HG03521 (cell line): ENCODE data around the gene CD68.
"Not testable (repeated sequence)": the region's sequence is repeated elsewhere in the genome, so short reads cannot be mapped to it uniquely, and the experiment has no call there.

Experiments
- ATAC-seq: cut with Tn5 transposase; IDR thresholded peaks from one replicate; pipeline ENCODE4 v1.9.1; 2021; ENCODE audit warnings: mild to moderate bottlenecking, moderate library complexity; ENCODE audit not compliant: unreplicated experiment

The CD68 gene

DNA sequence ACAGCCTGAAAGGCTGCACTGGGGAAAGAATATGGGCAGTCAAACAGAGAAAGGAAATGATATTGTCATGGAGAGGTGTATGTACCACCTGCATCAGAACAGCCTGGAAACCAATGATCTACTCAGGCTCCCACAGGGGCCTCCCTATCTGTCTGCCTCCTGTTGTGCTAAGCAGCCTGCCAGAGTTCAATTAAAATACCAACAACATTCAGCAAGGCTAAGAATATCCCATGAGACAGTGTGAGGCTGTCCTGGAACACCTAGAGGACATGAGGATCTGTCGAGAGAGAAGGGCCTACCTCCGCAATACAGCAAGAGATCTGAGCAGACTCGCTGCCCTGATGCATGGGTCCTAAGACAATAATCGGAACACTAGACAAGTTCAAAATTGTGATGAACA lies 26.8 kb downstream of the CD68 start:
- no peak for ATAC-seq

DNA sequence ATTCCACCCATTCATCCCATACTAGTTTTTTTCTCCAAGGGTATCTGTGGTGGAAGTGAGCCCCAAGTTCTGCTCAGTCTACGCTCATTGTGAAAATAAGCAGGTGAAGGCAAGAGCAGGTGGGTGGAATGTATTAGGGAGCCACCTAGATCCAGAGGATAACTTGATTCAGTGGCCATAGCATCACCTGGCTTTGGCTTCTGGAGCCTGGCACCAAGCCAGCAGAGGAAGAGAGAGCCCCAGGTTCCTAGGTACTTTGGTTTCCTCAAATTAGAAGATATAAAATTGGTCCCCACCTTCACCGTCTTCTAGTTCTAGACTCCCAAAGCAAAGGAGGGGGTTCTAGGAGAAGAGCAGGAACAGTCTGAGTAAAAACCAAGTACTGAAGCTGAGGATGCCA lies 31.2 kb downstream of the CD68 start:
- ATAC-seq = no peak

GRCh38 chr17:7611635-7612293 lies 32.3 kb downstream of the CD68 start:
- ATAC-seq = no peak

GRCh38 chr17:7612294-7612640 lies 32.8 kb downstream of the CD68 start:
- ATAC-seq = no peak

DNA sequence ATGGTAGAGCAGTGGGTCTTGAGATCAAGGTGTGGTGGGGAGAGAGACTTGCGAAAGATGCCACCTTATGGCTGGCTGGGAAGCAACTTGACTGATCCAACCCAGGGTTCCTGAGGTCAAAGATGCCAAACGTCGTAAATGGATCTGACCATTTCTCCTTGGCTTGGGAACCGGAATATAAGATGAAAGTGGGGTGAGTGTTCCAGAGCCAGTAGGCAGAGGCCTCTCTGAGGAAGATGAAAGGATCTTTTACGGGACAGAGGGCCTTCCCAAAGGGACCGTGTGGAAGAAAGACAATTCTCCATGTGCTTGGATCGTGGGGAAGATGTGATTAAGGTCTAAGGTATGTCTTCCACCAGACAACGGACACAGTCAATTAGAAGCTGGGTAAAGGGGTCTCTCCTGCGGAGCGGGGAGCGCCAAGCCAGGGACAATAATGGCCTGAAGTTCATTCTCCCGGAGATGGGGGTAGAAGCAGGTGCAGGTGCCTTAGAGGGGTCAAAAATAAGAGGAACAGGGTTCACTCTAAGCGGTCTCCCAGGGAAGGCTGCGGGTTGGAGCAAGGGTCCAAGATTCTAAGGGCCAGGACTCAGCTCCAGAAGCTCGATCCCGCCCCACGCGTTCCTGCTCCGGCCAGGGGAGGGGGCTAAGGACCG lies 34.5 kb downstream of the CD68 start:
- no peak for ATAC-seq

GRCh38 chr17:7614425-7615264 lies 35.2 kb downstream of the CD68 start, which contains the start of gene FXR2:
TSS of gene FXR2 (minus strand) at chr17:7614897. CDS start at chr17:7614532, 365 bp downstream.
- peak; percentile 90 for ATAC-seq

DNA sequence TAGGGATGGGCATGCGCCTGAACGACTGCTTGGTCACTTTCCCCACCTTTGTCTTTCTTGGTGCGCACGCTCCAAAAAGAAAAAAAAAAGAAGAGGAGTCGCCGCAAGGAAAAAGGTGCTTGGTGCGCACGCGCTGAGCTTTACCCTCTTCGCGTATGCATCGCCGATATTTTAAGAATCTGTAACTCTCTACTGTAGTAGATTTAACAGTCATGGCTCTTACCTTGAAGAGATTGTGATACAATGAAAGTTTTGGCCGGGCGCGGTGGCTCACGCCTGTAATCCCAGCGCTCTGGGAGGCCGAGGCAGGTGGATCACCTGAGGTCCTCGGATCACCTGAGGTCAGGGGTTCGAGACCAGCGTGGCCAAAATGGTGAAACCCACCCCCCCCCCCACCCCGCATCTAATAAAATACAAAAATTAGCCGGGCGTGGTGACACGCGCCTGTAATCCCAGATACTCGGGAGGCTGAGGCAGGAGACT lies 35.9 kb downstream of the CD68 start:
- no peak for ATAC-seq

- ATAC-seq = no peak
These were observed 39.2 kb downstream of the CD68 start for GRCh38 chr17:7618608-7619007.

GRCh38 chr17:7620835-7621234 lies 41.4 kb downstream of the CD68 start:
- ATAC-seq = no peak

DNA sequence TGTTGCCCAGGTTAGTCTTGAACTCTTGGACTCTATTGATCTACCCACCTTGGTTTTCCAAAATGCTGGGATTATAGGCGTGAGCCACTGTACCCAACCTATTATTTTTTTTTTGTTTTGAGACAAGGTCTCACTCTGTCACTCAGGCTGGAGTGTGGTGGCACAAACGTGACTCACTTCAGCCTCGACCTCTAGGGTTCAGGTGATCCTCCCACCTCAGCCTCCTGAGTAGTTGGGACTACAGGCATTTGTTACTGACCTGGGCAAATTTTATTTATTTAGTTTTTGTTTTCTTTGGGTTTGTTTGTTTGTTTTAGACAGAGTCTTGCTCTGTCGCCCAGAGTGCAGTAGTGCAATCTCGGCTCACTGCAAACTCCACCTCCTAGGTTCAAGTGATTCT lies 44.2 kb downstream of the CD68 start:
- ATAC-seq = no peak

DNA sequence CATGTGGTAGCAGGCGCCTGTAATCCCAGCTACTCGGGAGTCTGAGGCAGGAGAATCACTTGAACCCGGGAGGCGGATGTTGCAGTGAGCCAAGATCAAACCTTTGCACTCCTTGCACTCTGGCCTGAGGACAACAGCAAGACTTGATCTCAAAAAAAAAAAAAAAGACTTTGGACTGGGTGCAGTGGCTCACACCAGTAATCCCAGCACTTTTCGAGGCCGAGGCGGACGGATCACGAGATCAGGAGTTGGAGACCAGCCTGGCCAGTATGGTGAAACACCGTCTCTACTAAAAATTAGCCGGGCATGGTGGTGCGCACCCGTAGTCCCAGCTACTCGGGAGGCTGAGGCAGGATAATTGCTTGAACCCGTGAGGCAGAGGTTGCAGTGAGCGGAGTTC lies 46.3 kb downstream of the CD68 start:
- not testable (repeated sequence) for ATAC-seq

DNA sequence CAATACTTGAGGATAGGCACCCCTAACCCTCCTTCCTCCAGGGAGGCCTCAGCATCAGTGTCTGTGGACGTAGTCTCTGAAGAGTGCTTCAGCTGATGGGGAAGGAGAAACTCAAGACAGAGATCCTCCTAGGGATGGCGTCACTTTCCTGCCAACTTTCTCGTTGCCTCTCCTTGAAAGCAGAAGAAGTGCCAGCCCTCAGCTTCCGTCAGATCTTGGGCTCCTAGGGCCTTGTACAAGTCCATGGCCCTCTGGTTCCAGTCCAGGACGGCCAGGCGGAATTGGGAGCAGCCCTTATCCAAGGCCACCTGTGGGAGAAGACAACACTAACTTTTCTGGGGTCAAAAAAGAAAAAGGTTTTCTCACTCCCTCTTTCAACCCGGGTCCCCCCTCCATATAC lies 46.9 kb downstream of the CD68 start:
- no peak for ATAC-seq

DNA sequence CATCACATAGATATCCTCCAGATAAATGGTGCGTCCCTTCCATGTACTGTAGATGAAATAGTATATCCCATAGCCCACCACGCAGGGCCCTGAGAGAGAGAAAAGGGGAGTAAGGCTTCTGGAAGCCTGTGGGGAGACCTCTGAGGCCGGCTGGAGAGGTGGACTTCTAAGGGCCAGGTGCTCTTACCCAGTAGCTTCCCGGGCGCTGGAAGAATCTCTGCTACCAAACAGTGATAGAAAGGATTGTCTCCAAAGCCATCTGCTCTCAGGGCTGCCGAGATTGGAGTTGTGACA lies 47.5 kb downstream of the CD68 start:
- no peak for ATAC-seq

DNA sequence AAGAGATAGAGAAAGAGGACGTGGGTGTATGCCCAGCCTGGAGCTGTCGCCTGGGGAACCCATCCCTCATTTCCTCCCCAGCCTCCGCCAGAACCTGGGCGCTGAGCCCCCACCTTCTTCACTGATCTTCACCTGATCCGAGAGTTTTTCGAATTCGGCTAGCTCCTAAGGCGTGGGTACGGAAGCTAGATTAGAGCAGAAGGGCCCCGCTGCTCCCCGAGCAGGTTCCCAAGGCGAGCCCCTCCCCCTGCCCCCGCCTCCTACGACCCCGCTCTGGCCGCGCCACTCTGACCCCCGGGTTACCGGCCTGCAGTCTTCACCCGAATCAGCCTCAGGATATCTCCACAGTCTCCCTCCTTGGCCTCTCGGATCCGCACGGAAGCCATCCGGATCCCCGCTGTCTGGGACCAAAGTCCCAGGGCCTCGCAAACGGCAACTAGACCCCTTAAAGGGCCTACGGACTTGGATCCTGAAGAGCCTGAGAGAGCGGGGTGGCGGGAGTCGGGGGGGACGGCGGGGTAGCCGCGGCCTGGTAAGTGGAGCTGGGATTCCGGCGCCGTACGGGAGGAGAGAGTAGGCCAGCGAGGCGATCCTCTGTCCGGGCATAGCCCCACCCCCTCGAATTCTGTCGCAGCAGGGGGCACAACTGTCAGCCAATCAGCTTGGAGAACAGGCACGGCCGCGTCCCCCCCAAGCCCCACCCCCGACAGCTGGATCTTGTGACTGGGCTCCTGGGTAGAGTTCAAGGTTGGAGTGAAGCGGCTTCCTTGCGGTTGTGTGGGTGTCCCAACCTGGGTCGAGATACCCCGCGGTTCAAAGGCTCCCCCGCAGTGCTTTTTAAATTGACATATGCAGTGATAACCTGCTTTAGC lies 48.0 kb downstream of the CD68 start, which contains the start of gene SAT2:
TSS of gene SAT2 (minus strand) at position 572 of the 872 bp plus-strand sequence. CDS start at position 386, 186 bp downstream.
- ATAC-seq = peak; percentile 85

- no peak for ATAC-seq
These were observed 50.6 kb downstream of the CD68 start, which contains the start of gene SHBG for GRCh38 chr17:7629939-7630571. TSS of gene SHBG (plus strand) at chr17:7630135. CDS start at chr17:7630173, 38 bp downstream.
